ENCODE results near the gene CRYGN.

Gene CRYGN

DNA sequence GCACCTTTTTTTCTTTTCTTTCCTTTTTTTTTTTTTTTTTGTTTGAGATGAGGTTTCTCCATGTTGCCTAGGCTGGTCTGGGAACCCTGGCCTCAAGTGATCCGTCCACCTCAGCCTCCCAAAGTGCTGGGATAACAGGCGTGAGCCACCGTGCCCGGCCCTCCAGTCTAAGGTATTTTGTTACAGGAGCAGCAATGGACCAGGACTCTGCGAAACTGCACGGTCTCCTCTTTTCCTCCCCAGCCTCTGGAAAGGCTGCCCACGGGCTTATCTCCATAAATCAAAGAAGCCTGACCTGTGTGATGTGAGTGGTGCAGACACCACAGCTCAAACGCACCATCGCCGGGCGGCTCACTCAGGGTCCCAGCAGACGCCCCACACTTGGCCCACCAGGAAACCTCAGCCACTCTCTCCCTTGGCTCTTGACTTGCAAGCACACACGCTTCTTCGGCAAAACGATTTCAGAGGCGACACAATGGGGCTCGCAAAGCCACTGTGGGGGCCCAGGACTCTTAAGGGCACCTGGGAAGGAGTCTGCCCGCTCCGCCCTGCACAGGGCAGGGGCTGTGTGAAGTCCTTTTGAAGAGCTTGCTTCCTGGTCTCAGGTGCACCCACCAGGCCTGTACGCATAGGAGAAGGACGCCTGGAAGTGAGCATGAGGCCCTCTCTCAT is 50.7 kb downstream of the CRYGN start:
- no peak for DNase-seq

DNA sequence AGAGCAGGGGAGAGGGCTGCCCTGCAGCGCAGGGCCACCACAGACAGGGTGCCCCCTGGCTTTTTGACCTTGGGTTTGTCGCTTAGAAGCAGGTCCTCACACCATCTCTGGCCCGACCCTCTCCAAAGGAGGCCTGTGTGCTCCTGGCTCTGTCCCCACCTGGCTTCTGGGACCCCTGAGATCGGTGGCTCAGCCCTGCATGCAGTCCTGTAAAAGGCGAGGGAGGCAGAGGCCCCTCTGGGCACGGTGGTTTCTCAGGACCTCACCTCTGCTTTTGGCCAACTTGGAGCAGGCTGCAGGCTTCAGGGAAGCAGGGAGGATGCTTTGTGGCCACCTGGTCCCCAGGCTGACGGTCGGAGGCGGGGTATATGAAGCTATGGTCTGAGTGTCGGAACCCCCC is 51.5 kb downstream of the CRYGN start:
- no peak for DNase-seq

DNA sequence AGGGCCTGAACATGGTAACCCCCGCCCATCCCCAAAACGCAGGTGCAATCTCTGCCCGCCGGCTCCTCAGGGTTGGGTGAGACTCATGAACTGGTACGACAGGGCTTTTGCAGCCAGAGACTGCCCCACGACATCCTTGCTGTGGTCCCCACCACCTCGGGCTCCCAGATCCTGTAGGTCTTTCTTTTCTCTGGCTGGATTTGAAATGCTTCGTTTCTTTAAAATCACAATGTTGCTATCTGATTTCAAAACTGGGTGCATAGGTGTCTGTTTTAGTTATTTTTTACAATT is 52.0 kb downstream of the CRYGN start:
- DNase-seq, result no peak

DNA sequence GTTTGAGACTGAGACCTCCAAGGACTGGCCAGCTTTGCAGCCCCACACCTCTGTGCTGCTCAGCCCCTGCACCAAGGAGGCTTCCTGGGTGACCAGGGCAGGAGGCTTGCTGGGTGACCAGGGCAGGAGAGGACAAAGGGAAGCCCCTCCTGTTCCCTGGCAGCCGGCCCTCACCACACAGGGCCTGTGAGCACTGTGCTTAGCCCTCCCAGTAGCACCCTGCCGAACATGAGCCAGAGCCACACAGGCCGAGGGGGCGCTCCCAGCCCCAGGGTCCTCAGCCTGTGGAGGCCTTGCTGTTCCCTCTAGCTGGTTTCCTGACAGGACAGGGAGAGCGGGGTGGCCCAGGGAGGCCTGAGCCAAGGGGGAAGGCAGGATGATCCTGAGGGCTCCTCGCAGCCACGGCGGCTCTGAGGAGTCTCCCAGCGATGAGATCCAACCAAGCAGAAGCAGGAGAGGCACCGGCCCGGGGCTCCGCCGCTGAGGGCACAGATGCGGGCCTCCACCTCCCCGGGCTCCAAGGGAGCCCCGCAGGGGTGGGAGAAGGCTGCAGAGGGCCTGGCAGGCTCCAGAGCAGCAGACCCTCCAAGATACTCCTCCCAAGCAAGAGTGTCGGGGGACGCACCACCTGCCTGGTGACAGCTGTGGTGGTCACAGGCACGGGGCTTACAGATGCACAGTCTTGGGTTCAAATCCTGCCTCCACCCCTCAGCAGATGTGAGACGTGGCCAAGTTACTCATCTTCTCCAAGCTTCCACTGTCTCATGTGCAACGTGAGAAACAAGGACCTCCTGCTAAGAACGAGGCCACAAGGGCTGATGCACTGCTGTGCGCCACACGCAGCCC is 52.6 kb downstream of the CRYGN start:
- DNase-seq, result no peak

DNA sequence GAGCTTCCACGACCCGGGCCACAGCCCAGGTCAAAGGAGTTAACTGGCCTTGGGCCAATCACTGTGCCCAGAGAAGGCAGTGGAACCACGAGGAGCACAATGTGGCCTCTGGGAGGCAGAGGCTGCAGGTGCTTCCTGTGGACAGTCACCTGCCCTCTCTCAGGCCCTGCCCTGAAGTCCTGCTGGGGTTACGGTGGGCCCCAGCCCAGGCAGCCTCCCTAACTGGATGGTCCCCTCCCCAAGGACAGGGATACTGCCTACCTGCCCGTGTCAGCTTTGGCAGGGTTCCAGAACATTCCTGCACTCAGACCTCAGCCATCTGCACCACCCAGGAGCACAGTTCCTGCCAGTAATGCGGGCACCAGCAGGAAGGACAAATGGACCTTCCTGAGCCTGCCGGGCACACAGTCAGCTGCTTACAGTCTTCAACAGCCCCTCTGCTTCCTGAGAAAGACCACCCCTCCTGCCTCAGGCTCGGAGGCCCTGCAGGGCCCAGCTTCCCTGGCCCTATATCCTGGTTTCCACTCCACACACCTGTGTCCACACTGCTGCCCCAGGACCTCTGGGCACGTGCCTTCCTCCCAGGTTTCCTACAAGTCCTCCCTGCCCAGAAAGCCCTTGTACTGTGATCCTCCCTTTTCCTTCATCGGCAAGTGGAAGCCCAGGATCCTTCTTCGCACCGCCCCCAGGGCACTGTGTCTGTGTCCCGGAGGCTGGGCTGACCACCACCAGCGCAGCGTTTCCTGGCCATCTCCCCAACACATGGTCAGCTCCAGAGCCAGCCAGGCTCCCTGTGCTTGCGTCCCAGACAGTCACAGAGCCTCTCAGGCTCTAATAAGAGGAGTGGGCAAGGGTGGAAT is 53.4 kb downstream of the CRYGN start:
- DNase-seq, result peak; percentile 23

DNA sequence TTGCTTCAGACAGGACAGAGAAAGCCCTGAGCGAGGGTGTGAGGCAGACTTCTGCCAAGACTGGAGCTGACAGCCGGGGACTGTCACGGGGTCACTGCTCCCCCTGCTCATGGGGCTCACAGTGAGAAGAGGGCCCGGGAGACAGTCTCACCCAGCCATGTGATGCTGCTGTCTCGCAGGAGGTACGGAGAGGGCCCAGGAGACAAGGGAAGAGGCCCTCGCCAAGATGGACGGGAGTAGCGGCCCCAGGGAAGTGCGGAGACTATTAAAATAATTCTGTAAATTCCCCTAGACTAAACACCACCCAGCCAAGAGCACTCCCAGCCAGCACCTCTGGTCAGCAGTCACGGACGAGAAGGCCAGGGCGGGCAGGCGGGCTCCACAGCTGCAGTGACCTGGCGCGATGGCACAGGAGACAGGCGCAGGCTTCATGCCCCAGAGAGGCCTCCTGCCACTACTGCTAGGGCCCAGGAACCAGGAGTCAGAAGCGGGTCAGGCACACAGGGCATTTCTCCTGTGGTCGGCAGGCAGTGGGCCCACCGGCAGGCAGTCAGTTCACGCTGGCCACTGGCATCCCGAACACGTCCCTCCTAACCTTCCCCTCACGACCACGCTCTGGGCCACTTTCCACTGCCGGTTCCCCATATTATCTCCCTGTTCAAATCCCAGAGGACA is 54.2 kb downstream of the CRYGN start:
- peak; percentile 13 for DNase-seq

DNA sequence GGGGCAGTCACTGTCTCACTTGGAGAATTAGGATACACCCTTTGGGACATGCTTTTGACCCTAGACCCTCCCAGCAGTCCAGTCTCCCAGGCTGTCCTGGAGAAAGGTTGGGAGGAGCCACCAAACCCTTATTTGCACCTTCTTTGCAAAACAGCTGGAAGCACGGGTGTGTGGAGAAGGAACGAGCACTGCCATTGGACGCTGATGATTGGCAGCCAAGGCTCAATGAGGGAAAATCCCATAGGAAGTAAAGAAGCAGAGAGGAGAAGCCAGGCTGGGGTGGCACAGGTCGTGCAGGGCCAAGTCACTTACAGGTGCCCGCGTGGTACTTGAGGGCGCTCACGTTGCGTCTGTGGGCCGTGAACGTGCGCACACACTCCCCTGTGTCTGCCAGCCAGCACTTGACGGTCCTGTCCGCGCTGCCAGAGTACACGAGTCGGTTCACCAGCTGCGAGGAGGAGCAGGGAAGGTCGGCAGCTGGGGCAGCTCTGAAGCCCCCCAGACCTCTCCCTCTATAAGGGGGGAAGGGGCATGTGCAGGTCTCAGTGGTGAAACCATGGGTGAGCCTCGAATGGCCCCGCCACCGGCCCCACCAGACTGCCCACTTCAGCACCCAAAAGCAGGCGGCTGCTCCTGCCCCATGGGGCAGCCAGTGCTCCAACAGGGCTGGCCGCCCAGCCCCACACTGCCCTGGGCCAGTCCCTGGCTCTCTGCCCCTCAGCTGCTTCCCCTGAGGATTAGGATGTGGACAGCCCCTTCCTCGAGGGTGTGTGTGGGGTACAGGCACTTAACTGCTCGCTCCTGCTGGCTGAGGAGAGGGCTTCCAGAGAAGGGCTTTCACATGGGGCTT is 54.9 kb downstream of the CRYGN start:
- peak; percentile 20 for DNase-seq

DNA sequence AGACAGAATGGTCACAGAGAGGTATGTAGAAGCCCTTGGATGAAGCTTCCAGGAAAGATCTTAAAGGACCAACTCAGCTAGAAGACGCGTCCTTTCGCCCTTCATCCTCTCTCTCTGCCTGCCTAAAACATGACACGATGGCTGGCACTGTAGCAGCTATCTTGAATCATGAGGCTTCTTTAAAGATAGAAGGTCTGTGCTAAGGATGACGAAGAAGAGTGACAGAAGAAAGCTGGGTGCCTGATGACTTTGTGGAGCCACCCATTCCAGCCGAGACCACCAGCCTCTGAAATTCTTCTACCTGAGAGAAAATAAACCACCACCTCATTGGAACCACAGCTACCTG is 55.6 kb downstream of the CRYGN start:
- peak; percentile 13 for DNase-seq

DNA sequence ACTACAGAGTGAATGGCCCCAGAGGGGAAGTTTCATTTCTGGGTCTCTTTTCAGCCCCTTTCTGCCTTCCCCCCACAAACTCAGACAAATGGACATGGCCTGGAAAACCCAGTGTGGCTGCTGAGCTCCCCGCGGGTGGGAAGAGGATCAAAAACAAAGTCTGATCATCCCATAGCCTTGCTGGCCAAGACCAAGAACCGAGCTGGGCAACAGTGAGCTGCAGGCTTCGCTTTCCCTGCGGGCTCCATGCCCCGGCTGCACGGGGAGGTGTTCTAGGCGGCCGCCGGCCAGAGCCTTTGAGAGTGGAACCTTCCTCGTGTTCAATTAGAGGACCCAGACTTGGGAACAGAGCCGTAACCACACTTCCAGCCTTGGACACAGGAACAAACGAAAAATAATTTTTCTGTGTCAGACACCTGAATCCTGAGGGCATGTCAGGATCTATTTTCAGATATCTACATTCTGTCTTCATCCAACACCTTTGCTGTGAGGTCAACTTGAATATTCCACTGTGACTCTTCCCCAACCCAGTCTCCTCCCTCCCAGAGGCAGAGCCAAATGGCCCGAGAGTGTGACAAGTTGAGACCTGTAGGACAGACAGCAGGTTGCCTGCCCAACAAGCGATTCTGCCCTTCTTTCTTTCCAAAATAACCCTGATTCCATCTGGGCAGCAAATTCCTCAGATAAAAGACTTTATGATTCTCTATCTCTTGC is 56.1 kb downstream of the CRYGN start:
- DNase-seq, result peak; percentile 16

DNA sequence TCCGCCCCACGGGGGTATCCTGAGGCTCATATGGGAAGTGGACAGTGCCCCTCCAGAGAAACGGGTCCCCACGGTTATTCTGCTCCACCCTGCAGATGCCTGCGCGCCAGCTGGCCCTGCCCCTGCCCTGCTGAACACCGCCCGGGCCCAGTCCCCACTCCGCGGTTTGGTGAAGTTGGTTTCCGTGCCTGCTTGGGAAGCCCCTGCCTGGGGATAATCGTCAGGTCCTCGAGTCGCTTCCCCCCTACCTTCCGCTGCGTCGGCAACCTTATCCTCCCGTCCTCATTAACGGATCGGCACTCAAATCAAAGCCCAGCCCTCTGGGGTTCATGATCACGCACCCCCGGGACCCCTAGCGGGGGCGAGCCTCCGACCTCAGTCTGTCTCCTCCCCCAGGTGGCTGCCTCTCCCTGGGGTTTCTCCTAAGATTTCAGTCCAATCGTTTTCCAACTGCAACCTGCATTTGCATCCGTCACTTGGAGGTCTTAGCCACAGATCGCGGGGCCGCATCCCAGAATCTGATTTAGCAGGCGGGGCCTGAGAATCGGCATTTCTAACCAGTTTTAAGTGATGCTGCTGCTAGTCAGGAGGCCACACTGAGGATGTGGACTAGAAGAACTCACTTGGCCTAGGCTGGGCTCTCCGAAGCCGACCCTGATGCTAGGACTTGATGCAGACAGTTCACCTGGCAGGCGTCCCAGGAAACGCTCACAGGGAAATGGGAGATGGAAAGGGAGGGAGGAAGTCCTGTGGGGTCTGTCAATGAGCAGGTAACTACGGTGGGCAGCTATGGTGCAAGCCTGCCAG is 57.7 kb downstream of the CRYGN start:
- DNase-seq, result peak; percentile 17

DNA sequence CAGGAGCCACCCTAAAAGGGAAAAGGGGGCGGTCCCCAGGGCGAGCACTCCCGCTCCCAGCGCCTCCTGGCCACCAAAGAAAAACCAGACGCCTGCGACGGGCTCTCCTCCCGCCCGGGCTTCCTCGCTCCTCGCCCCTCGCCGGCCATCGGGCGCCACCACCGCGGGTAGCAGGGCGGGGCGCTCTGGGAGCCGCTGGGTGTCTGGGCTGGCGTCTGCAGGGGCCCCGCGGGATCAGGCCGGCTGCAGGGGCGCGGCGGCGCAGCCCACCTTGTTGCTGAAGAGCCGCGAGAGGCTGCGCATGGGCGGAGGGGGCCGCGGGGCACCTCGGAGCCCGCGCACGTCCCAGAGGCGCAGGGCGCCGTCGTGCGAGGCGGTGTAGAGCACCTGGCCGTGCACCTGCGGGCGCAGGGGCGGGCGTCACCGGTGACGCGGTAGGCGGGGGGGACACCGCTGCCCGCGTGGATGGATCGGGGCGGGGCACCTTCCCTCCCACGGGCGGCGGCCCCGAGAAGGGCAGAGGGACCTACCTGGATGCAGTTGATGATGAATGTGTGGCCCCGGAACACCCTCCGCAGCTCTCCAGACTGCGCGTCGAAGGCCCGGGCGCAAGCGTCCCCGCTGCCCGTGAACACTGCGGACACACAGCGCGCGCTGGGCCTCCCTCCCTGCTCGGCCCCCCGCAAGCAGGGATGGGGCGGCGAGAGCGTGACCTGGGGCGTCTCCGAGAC is 58.4 kb downstream of the CRYGN start:
- peak; percentile 14 for DNase-seq

DNA sequence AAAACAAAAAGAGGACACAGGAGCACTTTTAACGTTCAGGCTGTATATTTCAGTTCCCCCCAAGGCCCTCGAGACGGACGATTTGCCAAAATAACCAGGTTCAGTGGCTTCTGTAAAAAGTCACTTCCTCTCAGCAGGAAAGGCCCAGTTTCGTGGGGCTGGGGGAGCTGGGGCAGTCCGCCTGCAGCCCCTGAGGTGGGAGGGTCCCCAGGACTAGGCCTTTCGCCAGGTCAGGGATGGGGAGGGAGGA is 58.9 kb downstream of the CRYGN start:
- no peak for DNase-seq

DNA sequence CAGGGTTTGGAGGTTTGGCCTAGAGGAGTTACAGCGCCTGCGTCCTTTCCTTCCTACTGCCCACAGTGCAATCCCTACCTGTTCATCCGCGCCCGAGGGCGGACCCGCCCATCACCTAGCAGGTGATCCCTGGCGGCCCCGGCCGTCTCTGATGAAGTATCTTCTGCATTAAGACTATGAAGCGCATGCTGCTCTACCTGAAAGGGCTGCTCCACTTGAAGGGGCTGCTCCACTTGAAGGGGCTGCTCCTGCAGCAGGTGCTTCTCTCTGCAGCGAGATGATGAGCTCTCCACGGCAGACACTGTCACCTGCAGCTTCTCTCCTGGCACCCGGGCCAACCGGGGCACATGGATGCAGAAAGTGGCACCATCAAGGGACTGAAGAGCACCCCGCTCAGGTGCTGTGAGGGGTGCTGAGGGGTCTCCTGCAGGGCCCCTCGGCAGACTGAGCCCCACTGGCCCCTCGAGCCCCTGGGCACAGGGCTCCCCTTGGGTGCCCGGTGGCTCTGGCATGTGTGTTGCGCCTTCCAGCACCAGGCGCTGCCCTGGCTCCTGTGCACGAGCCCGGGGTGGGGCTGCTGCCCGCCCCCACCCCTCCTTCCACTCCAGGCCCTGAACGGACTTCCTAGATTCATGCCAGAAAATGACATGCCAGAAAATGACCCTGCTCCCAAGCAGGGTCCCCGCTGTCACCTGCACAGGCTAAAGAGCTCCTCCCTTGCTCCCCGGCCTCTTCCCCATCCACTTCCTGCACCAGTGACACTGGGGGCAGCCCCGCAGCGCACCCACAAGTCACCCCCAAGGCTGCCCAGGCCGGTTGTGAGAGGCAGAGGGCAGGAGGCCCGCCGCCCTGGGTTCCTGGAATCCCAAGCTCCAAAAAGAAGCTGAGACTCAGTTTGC is 59.5 kb downstream of the CRYGN start:
- DNase-seq, result no peak

DNA sequence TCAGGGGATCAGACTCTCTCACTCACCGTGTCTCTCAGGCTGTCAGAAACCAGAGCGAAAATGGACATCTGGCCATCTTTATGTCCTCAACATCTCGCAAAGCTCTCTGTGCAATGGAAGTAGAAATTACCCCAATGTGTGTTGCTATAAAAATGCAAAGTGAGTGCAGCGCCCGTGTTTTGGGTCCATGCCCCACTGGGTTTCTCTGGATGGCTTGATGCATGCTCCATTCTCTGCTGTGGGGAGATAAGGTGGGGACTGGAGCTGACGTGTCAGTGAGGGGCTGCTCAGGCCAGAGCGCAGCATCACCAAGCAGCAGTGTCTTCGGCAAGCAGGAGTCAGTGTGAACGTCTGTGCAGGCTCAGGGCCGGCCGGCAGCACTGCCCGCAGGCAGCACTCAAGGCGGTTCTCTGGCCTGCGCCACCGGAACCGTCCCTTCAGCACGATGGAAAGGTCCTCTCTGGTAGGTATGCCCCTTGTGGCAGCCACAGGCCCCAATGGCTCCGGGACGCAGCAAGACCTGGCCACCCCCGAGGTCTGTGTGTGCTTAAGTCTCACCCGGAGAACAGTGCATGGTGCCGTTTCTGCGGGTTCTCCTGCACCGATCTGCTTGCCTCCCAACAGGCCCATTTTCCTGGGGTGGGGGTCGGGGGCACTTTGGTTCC is 60.3 kb downstream of the CRYGN start:
- no peak for DNase-seq

DNA sequence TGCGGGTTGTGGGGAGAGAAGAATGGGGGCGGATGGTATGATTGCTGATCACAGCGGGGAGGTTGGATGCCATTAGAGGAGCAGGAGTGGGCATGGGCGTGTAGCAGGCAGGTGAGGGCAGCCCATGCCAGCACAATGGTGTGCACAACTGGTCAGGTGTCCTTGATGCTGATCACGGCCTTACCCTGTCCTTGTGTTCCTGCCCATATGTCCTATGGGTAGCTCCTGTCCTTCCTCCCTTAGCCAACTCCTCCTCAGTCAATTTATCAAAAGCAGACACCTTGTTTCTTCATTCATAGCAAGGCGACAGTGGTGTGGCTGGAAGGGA is 60.8 kb downstream of the CRYGN start:
- DNase-seq, result no peak

All from 8988T (cell line).